ENCODE results near the gene LRRC2.

DNA sequence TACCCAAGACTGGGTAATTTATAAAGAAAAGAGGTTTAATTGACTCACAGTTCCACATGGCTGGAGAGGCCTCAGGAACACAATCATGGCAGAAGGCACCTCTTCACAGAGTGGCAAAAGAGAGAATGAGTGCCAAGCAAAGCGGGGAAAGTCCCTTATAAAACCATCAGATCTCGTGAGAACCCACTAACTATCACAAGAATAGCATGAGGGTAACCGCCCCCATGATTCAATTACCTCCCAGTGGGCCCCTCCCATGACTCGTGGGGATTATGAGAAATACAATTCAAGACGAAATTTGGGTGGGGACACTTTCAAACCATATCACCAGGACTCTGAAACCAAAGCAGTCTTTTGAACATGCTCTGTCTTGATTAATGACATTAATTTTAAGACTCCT, 61.3 kb downstream of the LRRC2 start:
- TF ChIP-seq, protein P1, sequence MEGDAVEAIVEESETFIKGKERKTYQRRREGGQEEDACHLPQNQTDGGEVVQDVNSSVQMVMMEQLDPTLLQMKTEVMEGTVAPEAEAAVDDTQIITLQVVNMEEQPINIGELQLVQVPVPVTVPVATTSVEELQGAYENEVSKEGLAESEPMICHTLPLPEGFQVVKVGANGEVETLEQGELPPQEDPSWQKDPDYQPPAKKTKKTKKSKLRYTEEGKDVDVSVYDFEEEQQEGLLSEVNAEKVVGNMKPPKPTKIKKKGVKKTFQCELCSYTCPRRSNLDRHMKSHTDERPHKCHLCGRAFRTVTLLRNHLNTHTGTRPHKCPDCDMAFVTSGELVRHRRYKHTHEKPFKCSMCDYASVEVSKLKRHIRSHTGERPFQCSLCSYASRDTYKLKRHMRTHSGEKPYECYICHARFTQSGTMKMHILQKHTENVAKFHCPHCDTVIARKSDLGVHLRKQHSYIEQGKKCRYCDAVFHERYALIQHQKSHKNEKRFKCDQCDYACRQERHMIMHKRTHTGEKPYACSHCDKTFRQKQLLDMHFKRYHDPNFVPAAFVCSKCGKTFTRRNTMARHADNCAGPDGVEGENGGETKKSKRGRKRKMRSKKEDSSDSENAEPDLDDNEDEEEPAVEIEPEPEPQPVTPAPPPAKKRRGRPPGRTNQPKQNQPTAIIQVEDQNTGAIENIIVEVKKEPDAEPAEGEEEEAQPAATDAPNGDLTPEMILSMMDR (conservative IDR thresholded peaks at IDR 0.05; ENCODE audit: low read length), result no peak
- TF ChIP-seq EZH2phosphoT487 (IDR thresholded peaks at IDR 0.05; ENCODE audit: borderline replicate concordance), result no peak
